GM12874 (cell line): Measurements from ENCODE around the gene CD74.

ENCODE experiments used
- CTCF ChIP-seq: IDR thresholded peaks from 2 replicates; pipeline ENCODE4 v1.5.1; 2011; ENCODE audit warnings: low read depth, mild to moderate bottlenecking, control low read depth, low read length, moderate library complexity; ENCODE audit not compliant: insufficient read depth

CD74 gene

GRCh38 chr5:150389531-150390266 lies 23.0 kb downstream of the CD74 start:
- TF ChIP-seq CTCF = no peak

- no peak for TF ChIP-seq CTCF
Measured at GRCh38 chr5:150386024-150386855, 26.5 kb downstream of the CD74 start.

GRCh38 chr5:150384701-150385100 lies 28.0 kb downstream of the CD74 start:
- TF ChIP-seq CTCF = no peak

DNA sequence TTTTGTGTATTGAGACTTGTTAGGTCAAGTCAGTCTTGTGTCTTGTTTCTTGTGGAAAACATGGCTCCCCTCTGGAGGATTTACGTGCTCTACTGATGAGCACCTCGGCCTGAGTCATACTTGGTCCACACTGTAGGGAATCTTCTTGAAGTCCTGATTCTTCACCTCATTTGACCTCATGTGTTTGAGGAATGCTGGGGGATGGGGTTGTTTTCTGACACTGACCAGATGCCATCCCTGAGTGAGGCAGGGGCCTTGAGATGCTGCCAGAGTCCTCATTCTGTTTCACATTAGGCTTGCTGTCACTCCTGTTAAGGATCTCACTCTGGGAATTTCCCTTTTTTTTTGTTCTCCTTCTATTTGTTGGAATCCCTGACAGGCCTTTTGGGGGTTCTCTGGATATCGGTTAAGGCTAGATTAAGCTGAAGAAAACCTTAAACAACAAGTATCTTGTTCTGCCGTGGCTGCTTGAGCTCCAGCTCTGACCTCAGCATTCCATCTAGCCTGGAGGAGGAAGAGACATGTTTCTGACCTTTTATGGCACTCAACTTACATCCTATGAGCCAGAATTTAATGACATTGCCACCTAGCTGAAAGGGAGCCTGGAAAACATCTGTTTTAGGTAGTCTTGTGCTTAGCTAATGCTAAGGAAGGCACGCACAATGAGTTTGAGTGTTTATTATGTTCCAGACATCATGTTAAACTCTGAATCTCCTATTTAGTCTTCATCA lies 34.6 kb downstream of the CD74 start:
- no peak for TF ChIP-seq CTCF

GRCh38 chr5:150376799-150377771 lies 35.6 kb downstream of the CD74 start:
- TF ChIP-seq CTCF = no peak

DNA sequence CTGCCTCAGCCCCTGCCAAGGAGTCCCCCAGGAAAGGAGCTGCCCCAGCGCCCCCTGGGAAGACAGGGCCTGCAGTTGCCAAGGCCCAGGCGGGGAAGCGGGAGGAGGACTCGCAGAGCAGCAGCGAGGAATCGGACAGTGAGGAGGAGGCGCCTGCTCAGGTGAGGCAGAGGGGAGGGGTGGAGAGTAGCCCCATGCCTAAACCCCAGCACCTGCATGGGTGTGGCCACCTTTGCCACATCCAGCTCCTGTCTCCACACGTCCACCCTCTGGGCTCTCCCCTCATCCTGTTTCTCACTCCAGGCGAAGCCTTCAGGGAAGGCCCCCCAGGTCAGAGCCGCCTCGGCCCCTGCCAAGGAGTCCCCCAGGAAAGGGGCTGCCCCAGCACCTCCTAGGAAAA lies 38.1 kb downstream of the CD74 start:
- no peak for TF ChIP-seq CTCF

DNA sequence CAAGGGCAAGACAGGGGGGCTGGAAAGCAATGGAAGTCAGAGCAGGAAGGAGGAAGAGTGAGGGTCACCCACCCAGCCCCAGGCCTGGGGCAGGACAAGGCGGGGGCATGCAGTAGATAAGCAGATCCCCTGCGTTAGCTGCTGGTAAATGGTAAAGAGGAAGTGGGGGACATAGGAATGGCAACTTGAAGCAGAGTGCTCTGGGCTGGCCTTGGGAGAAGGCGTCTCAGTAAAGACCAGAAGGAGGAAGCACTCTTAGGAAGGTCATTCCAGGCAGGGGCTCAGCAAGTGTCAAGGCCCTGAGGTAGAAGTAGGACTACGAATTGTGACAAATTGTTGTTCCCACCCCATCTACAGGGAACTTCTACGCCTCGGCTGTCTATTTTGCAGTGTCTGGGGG lies 40.1 kb downstream of the CD74 start:
- no peak for TF ChIP-seq CTCF
